IMR-90 (cell line): ENCODE results near the gene EML6. TPM values are rescaled to one million over a fixed set of nuclear protein-coding genes. Genes with fewer than 3 reads are reported as not detected.

ENCODE experiments used
- ATAC-seq: fragments of 200-7000 bp; cut with Tn5 transposase; 2 replicates; pipeline ENCODE4 v1.9.1; 2020; ENCODE audit warnings: low read depth, mild to moderate bottlenecking, moderate library complexity
- BruUV-seq: library from RNA; stranded (reverse); fragments of 400-500 nt; replicated peaks from 2 replicates; lab custom pipeline; 2021; lab: Mats Ljungman, UMichigan
- CTCF ChIA-PET: fragments of 300-600 bp; formaldehyde crosslinking; extraction: SDS; loops from one replicate; lab custom pipeline; 2021; ENCODE audit warnings: antibody characterized with exemption; lab: Yijun Ruan, JAX
- POLR2A ChIA-PET: fragments of 300-600 bp; sonication (Branson Sonifier 250); formaldehyde crosslinking; loops from one replicate; lab custom pipeline; 2022; ENCODE audit warnings: antibody characterized with exemption; ENCODE audit not compliant: unreplicated experiment; lab: Charles Lee
- DNase-seq: peaks from one replicate; pipeline ENCODE4 v3.0.0; 2013
- H2AFZ ChIP-seq: replicated peaks from 2 replicates; pipeline ENCODE3; 2013; ENCODE audit warnings: low read length, mild to moderate bottlenecking; ENCODE audit not compliant: poor library complexity
- H2AK5ac ChIP-seq: 2 replicates; pipeline ENCODE4 v1.6.1; 2013; ENCODE audit warnings: low read depth, low read length, inconsistent platforms
- H2AK9ac ChIP-seq: replicated peaks from 2 replicates; pipeline ENCODE3; 2013; ENCODE audit warnings: mild to moderate bottlenecking, low read depth, low read length, moderate library complexity; ENCODE audit not compliant: poor library complexity
- H2BK120ac ChIP-seq: 2 replicates; pipeline ENCODE4 v1.6.1; 2013; ENCODE audit warnings: low read depth, low read length, inconsistent platforms
- H2BK15ac ChIP-seq: 3 replicates; pipeline ENCODE4 v1.6.1; 2013; ENCODE audit warnings: low read depth, low read length, inconsistent platforms
- H2BK20ac ChIP-seq: 2 replicates; pipeline ENCODE4 v1.6.1; 2013; ENCODE audit warnings: low read depth, mild to moderate bottlenecking, inconsistent platforms, low read length, moderate library complexity
- H2BK5ac ChIP-seq: 2 replicates; pipeline ENCODE4 v1.6.1; 2013; ENCODE audit warnings: mild to moderate bottlenecking, low read depth, low read length, inconsistent platforms; ENCODE audit not compliant: poor library complexity, severe bottlenecking
- H3K14ac ChIP-seq: replicated peaks from 2 replicates; pipeline ENCODE4 v1.6.1; 2013; ENCODE audit warnings: low read depth, low read length, inconsistent platforms
- H3K18ac ChIP-seq: 2 replicates; pipeline ENCODE4 v1.6.1; 2013; ENCODE audit warnings: low read depth, low read length, control low read depth
- H3K23ac ChIP-seq: 2 replicates; pipeline ENCODE4 v1.6.1; 2013; ENCODE audit warnings: low read depth, low read length, inconsistent platforms
- H3K27ac ChIP-seq: 2 replicates; pipeline ENCODE4 v1.5.1; 2013; ENCODE audit warnings: mild to moderate bottlenecking, control low read depth, low read length; ENCODE audit not compliant: insufficient read depth
- H3K27me3 ChIP-seq: 2 replicates; pipeline ENCODE4 v1.6.1; 2013; ENCODE audit warnings: low read length; ENCODE audit not compliant: control insufficient read depth, insufficient read depth
- H3K36me3 ChIP-seq: 2 replicates; pipeline ENCODE4 v1.6.1; 2013; ENCODE audit warnings: low read length, mixed read lengths; ENCODE audit not compliant: control insufficient read depth, insufficient read depth
- H3K4ac ChIP-seq: 2 replicates; pipeline ENCODE4 v1.6.1; 2013; ENCODE audit warnings: low read depth, low read length, inconsistent platforms
- H3K4me1 ChIP-seq: 2 replicates; pipeline ENCODE4 v1.6.1; 2013; ENCODE audit warnings: low read length, mixed read lengths; ENCODE audit not compliant: control insufficient read depth, insufficient read depth
- H3K4me2 ChIP-seq: 2 replicates; pipeline ENCODE4 v1.6.1; 2013; ENCODE audit warnings: low read depth, mild to moderate bottlenecking, control low read depth, low read length, moderate library complexity
- H3K4me3 ChIP-seq: 2 replicates; pipeline ENCODE4 v1.5.1; 2013; ENCODE audit warnings: low read depth, mild to moderate bottlenecking, control low read depth, low read length, moderate library complexity; ENCODE audit not compliant: insufficient read depth
- H3K56ac ChIP-seq: 2 replicates; pipeline ENCODE4 v1.6.1; 2013; ENCODE audit warnings: low read length, inconsistent platforms; ENCODE audit not compliant: insufficient read depth; ENCODE audit errors: extremely low read depth
- H3K79me1 ChIP-seq, 2 experiments: 2 replicates each; pipeline ENCODE4 v1.6.1; 2013; ENCODE audit warnings: low read length in 2 of 2, inconsistent platforms in 1 of 2, low read depth in 1 of 2
- H3K9ac ChIP-seq: 2 replicates; pipeline ENCODE4 v1.6.1; 2013; ENCODE audit warnings: low read depth, low read length, control low read depth
- H3K9me1 ChIP-seq: 2 replicates; pipeline ENCODE4 v1.6.1; 2013; ENCODE audit warnings: low read length, inconsistent platforms; ENCODE audit not compliant: insufficient read depth
- H3K9me3 ChIP-seq: 2 replicates; pipeline ENCODE4 v1.6.1; 2013; ENCODE audit warnings: low read length; ENCODE audit not compliant: control insufficient read depth, insufficient read depth
- H4K20me1 ChIP-seq: 2 replicates; pipeline ENCODE4 v1.6.1; 2013; ENCODE audit warnings: low read length, inconsistent platforms; ENCODE audit not compliant: insufficient read depth
- H4K5ac ChIP-seq: 2 replicates; pipeline ENCODE4 v1.6.1; 2013; ENCODE audit warnings: mild to moderate bottlenecking, low read depth, low read length, control low read depth
- H4K8ac ChIP-seq, 2 experiments: 2 replicates each; pipeline ENCODE4 v1.6.1; 2013; ENCODE audit warnings: low read depth in 2 of 2, low read length in 2 of 2, control low read depth in 1 of 2, inconsistent platforms in 1 of 2
- H4K91ac ChIP-seq: 2 replicates; pipeline ENCODE4 v1.6.1; 2013; ENCODE audit warnings: low read depth, low read length, inconsistent platforms; ENCODE audit not compliant: insufficient read depth
- MAFK ChIP-seq: IDR thresholded peaks from 2 replicates; pipeline ENCODE4 v1.6.1; 2012; ENCODE audit warnings: low read depth, low read length, improper control_type of control experiment
- MAZ ChIP-seq: IDR thresholded peaks from 2 replicates; pipeline ENCODE4 v1.6.1; 2012; ENCODE audit warnings: low read depth, mild to moderate bottlenecking, low read length, improper control_type of control experiment, moderate library complexity, borderline replicate concordance
- SMC3 ChIP-seq: fragments of 150-350 bp; IDR thresholded peaks from 2 replicates; pipeline ENCODE4 v1.6.1; 2016; ENCODE audit warnings: low read depth, mild to moderate bottlenecking, antibody characterized with exemption, low read length, moderate library complexity
- WGBS, 2 experiments: methylation state at CpG; one replicate each; pipeline versions ENCODE4 v1.1.5 to v1.1.7; 2013; ENCODE audit warnings: missing lambda C conversion rate in 2 of 2; ENCODE audit not compliant: insufficient read length in 1 of 2; ENCODE audit errors: extremely low coverage in 2 of 2; 5-methylcytosine and 5-hydroxymethylcytosine counted together
- dilution Hi-C: fragments of 300-500 bp; cut with HindIII; formaldehyde crosslinking; loops from one replicate; pipeline ENCODE4 v1.14.3; 2018; ENCODE audit warnings: low sequenced_read_pairs; ENCODE audit not compliant: unreplicated experiment
- in situ Hi-C: fragments of 300-500 bp; cut with MboI; formaldehyde crosslinking; loops from 3 replicates; pipeline ENCODE4 v1.14.3; 2019; ENCODE audit warnings: low sequenced_read_pairs, inconsistent platforms, mixed read lengths
- intact Hi-C: fragments of 100-400 bp; cut with micrococcal nuclease; formaldehyde crosslinking; loops from 2 replicates; pipeline ENCODE4 v1.10.0; 2022
- polyA plus RNA-seq, 3 experiments: library from polyadenylated mRNA; depleted of rRNA; stranded (reverse); fragments of >200 nt; gene quantifications; 2 replicates each; pipeline ENCODE4 v1.2.3, GENCODE V29; 2012; ENCODE audit warnings: low replicate concordance in 1 of 3
- total RNA-seq: library from RNA; depleted of rRNA; stranded (reverse); fragments of >200 nt; gene quantifications from 2 replicates; pipeline ENCODE4 v1.2.3, GENCODE V29; 2012

Gene EML6
- total and polyA plus RNA-seq, 2 of the 4 experiments (the other 2 are of a cell fraction) = 0.18 to 0.19 TPM

- Histone ChIP-seq H3K18ac (no peak overlapping the region), H3K4ac (no peak overlapping the region), H3K9ac (no peak overlapping the region), H2AK5ac (no peak overlapping the region), H3K56ac (no peak overlapping the region), H2BK5ac (no peak overlapping the region), H3K14ac (no peak overlapping the region), H3K4me3 (no peak overlapping the region), H3K27ac (no peak overlapping the region), H2AK9ac (no peak overlapping the region), H3K27me3 (peaks cover 8% of the 10 kb centered on the region), H3K79me1 (no peaks in the 10 kb centered on the region; a peak in 1 of 4 replicates), H4K5ac (no peak overlapping the region), H3K23ac (no peak overlapping the region), H2BK20ac (no peak overlapping the region), H4K91ac (no peak overlapping the region), H2BK15ac (no peak overlapping the region), H4K20me1 (no peaks in the 10 kb centered on the region), H4K8ac (no peak overlapping the region), H3K9me3 (no peaks in the 10 kb centered on the region), H3K36me3 (no peaks in the 10 kb centered on the region), H3K4me2 (no peak overlapping the region), H3K9me1 (no peaks in the 10 kb centered on the region), H2AFZ (no peak overlapping the region), H3K4me1 (no peaks in the 10 kb centered on the region), H2BK120ac (no peak overlapping the region)
- WGBS, 2 experiments = 56% methylated on average over 6 of the region's 14 CpGs; no CpG with 5 or more reads in 1 of the 2 experiments
- CTCF ChIA-PET = no interaction called here
- DNase-seq (no peak), ATAC-seq (no peak)
- BruUV-seq = no TSS peak
- in situ Hi-C loops = no loop called here
- intact Hi-C loops = no loop called here
- POLR2A ChIA-PET = no interaction called here
- dilution Hi-C loops = no loop called here
- TF ChIP-seq MAZ (no peak), SMC3 (no peak), MAFK (0 out of 2 replicates have a peak, but pooled peaks have one; percentile 8)
Observed at GRCh38 chr2:54879598-54880332, 156.3 kb downstream of the EML6 start.
